Measurements from ENCODE around the gene TBC1D30.

DNA sequence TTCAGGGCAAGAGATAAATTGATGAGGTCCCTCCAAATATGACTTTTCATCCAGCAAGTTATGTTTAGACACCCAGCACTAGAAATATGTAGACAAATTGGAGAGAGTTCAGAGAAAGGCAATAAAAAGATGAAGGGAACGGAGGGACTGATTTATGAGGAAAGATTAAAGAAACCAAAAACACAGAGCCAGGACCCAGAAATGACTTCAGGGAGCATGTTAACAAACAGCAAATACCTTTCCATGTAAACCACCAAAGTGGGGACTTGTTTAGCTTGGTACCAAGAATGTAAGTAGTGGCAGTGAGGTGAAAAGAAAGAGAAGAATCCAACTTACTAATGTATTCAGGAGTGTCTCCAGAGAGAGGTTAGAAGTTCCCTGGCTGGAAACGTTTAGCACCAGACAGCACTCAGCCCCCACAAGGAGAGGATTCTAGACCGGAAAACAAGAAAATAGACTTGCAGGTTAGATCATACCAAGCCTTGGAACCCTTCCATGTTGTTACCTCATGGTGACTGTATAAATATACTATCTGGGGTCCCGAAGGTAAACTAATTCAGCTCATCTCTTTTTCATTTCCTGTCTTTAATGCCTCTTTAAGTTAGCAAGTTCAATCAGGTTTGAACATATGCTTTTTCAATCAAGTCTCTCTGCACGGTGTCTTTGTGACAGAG lies 79.2 kb downstream of the TBC1D30 start:
- TF ChIP-seq CTCF (IDR thresholded peaks at IDR 0.05) (no peak), POLR2A (IDR thresholded peaks at IDR 0.05) (no peak)
